ENCODE results near the gene DOK5.
"Not testable (repeated sequence)": the region's sequence is repeated elsewhere in the genome, so short reads cannot be mapped to it uniquely, and the experiment has no call there.

DOK5 gene

GRCh38 chr20:54475334-54476168 is at the start of gene DOK5:
Gene DOK5, plus strand, starts transcription at chr20:54475593. Its CDS starts 354 bp downstream, at chr20:54475947.
- FAIRE-seq: no peak

DNA sequence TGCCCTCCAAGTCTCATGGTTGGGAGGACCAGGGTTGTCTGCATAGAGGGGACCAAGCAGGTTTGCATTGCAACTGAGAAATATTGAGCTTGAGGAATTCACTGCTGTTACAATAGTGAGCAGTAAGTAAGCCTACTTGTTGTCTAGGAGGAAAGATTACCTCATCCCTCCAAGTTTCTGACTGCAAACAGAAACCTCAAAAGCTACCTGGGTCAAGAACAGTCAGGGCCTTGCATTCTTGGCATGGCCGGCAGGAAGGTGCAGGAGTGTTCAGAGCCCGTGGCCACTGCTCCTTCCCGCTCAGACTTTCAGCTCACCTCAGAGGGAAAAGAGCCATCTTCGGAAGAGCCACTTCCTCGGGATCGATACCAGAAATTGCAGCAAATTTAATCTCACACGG is 46.0 kb upstream of the DOK5 start:
- no peak for FAIRE-seq

DNA sequence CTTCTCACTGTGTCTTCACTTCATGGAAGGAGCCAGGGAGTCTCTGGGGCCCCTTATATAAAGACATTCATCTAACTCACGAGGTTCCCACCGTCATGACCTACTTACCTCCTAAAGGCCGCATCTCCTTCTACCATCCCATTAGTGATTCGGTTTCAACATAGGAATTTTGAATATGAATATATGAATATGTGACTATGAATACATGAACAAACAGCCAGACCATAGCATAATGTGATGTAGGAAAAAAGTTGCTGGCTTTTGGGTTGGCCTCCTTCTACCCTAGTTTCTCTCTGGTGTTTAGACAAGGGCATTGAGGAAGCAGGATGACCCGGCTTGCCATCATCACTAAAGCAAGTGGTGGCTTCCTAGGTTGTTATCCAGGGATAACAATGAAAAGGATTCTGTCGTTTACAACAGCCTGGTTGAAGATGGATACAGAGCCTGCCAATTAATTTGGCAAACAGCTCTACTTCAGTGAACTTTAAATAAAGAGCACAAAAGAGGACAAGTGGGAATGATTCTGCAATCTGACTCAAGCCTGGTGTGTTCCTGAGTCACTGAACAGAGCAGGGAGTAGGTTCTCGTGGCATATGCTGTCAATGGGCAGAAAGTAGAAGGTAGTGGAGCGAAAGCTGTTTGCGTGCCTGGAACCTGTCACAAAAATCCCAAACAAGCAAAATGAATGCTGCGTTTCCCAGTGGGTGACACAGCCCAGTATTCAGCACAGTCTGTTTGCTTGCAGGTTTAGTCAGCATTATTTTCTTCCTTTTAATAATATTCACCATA is 44.0 kb upstream of the DOK5 start:
- no peak for FAIRE-seq

DNA sequence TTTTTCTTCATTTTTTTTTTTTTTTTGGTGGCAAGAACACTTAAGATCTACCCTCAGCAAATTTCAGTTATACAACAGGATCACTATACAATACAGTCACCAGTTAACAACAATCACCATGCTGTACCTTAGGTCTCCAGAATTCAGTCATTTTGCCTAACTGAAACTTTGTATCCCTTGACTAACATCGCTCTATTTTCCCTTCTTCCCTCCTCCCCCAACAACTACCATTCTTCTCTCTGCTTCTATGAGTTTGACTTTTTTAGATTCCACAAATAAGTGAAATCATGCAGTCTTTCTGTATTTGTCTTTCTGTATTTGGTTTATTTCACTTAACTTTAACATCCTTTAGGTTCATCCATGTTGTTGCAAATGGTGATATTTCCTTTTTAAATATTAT is 42.4 kb upstream of the DOK5 start:
- FAIRE-seq: no peak

DNA sequence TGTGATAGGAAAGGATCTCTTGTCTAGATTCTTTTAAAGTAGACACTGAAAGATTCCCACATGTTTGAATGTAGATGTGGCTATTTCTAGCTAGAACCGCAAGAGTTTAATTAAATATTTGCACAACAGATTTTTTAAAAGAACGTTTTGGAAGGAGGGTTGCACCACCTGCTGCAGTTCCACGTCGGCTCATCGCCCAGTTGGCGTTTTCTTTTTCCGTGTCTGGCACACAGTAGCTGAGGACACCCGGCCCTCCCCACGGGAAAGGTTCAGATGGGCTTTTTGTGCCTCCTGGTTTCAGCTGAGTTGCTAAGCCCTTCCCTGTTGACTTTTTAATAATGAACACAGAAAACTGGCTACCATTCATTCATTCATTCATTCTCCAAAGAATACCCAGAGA is 41.8 kb upstream of the DOK5 start:
- FAIRE-seq: no peak

- FAIRE-seq: no peak
These were observed 41.2 kb upstream of the DOK5 start for GRCh38 chr20:54434196-54434595.

GRCh38 chr20:54435015-54435414 is 40.4 kb upstream of the DOK5 start:
- FAIRE-seq: no peak

DNA sequence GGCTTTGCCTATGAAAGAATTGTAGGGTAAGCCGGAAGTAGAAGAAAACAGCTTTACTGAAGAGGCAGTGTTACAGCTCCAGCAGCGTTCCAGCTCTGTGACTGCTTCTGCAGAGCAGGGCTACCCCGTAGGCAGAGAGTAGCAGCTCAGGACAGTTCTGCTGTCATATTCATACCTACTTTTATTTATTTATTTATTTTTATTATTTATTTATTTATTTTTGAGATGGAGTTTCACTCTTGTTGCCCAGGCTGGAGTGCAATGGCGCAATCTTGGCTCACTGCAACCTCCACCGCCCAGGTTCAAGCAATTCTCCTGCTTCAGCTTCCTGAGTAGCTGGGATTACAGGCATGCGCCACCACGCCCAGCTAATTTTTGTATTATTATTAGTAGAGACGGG is 39.0 kb upstream of the DOK5 start:
- not testable (repeated sequence) for FAIRE-seq

- FAIRE-seq: no peak
These were observed 37.2 kb upstream of the DOK5 start for GRCh38 chr20:54438166-54438565.

DNA sequence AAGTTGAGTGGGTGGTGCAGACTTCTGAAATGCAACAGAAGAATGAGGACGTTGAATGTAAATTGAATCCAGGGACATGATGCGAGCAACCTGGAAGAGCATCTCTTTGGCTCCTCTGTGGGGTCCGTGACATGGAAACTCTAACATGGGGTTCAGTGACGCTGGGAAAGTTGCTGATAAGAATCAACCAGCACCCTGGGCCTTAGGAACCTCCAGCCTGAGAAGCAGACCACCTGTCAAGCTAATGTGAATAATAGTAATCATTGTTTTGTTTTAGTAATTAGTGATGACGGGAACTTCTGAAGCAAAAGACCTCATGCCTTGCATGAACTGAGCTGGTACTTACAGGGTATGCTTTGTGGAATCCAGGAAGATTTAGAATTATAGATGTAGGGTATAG is 25.2 kb upstream of the DOK5 start:
- FAIRE-seq: no peak

DNA sequence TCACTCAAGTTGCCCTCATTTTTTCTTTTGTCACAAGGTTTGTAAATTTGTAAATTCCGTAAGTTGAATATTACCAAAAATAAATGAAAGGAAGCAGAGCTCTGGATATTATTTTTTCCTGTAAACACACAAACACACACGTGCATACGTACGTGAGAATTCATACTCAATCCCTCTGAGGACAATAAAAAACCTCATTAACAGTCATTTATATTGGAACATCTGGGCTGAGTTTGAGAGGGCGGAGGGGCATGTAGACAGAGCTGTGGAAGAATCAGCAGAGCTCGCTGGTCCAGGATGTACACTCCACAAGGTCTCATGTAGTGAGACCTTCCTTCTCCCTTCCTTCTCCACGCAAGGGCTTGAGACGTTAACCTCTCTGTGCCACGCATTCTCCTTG is 24.2 kb upstream of the DOK5 start:
- FAIRE-seq: no peak

- FAIRE-seq: no peak
These were observed 23.1 kb upstream of the DOK5 start for GRCh38 chr20:54452277-54452676.

GRCh38 chr20:54454982-54455381 is 20.4 kb upstream of the DOK5 start:
- FAIRE-seq: no peak

- no peak for FAIRE-seq
These were observed 19.0 kb upstream of the DOK5 start for GRCh38 chr20:54456423-54456822.

DNA sequence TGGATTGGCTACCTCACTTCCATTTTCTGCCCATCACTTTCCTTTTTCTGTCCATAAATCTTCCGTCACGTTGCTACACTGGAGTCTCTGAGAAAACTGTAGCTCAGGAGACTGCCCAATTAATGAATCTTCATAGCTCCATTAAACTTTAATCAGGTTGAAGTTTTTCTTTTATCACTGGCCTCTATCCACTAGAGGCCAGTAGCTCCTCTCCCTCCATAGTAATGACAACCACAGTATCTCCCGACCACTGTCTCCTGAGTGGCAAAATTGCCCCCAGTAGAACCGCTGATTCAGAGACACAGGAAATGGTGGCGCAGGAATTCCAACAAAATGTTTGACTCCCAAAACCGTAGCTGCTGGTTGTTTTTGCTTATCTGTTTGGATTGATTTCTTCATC is 18.4 kb upstream of the DOK5 start:
- FAIRE-seq: no peak

DNA sequence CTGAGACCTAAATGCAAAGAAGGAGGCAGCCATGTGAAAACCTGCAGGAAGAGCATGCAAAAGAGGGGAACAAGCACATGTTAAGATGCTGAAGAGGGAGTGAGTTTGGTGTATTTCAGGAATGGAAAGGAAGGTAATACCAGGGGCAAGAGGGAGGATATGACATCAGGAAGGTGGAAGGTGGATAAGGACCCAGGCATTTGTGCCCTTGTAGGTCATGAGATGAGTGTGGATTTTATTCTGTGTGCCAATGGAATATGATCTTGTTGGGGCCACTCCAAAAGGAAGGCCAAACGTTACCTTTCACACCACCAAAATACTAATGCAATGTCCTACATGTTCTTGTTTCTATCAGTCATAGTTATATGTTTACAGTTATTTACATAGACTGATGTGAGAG is 17.2 kb upstream of the DOK5 start:
- FAIRE-seq: no peak

DNA sequence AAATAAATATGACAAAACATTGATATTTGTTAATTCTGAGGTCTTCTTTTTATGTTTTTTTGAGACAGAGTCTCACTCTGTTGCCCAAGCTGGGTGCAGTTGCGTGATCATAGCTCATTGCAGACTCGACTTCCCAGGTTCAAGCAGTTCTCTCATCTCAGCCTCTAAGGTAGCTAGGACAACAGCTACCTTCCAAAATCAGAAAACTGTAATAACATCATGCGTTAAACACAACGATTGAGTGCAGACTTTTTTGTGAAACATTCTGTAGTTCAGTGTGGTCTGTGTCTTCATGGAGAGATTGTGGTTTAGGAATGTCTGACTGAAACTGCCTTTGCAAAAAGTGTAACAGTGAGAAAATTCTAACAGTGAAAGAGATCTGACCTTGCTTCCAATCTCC is 16.1 kb upstream of the DOK5 start:
- no peak for FAIRE-seq

- FAIRE-seq: no peak
These were observed 11.4 kb upstream of the DOK5 start for GRCh38 chr20:54464003-54464402.

DNA sequence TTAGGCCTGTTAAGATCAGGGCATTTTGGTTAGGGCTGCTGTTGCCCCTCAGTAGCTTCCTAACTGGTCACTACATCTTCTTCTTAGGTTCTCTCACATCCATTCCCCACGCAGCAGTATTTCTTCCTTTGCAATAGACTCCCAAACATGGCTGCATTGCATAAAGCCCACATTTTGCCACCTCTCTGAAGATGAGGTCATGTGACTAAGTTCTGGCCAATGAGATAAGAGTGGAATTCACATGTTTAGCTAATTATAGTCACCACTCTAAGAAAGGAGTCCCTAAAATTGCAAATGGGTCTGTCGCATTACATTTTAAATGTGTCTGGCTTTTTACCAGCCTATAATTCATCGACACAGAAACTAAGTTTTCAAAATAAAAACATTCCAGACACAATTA is 9.3 kb upstream of the DOK5 start:
- no peak for FAIRE-seq

DNA sequence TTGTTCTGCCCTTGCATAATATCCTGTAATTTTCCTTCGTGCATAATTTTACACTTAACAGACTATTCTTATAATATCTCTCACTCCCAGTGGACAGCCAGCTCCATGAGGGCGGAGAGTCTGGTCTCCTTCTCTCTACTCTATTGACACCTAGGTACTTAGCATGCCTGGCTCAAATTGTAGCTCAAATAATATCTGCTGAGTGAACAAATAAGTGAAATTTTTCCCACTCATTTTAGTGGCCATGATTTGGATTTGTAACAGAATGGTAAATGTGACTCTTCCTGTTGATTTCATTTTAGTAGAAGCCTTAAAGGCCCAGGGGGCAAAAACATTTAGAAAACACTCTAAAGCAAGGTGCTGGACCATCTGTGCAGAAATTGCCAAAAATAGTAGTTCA is 7.8 kb upstream of the DOK5 start:
- FAIRE-seq: no peak

GRCh38 chr20:54468082-54468481 is 7.3 kb upstream of the DOK5 start:
- no peak for FAIRE-seq

DNA sequence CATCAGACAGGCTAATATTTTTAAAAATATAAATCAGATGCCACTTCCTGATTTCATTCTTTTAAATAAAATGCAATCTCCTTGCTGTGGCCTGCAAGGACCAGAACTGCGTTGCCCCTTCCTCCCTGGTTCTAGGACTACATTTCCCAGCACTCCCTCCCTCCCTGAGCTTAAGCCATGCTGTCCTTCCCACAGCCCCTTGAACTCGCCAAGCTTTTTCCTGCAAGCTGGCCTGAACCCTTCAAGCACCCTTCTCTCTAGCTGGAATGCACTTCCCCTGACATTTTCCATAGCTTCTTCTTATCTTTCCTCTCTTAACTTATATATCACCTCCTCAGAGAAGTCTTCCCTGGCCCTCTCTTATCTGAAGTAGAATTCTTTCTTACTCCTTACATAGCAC is 6.1 kb upstream of the DOK5 start:
- no peak for FAIRE-seq

- no peak for FAIRE-seq
These were observed 5.4 kb upstream of the DOK5 start for GRCh38 chr20:54469952-54470351.

- no peak for FAIRE-seq
These were observed 4.7 kb upstream of the DOK5 start for GRCh38 chr20:54470697-54471096.

All from islet of Langerhans (tissue), 1 donor.